WTC11 (cell line): ENCODE measurements around the gene VAV2. TPM values are rescaled to one million over a fixed set of nuclear protein-coding genes. Genes with fewer than 3 reads are reported as not detected.

Experiments
- ATAC-seq: fragments of 200-7000 bp; cut with Tn5 transposase; 2 replicates; pipeline ENCODE4 v1.10.0; 2021; ENCODE audit warnings: mild to moderate bottlenecking, moderate library complexity
- CTCF ChIA-PET: fragments of 300-600 bp; sonication (Branson Sonifier 250); formaldehyde crosslinking; loops from one replicate; lab custom pipeline; 2021; ENCODE audit warnings: antibody characterized with exemption; lab: Charles Lee
- POLR2A ChIA-PET: fragments of 350-600 bp; sonication (Branson Sonifier 250); formaldehyde crosslinking; loops from one replicate; lab custom pipeline; 2021; ENCODE audit warnings: antibody characterized with exemption; lab: Charles Lee
- DNase-seq: peaks from one replicate; pipeline ENCODE4 v3.0.0; 2021; ENCODE audit warnings: low spot score
- H3K27ac Mint-ChIP-seq: 2 replicates; pipeline ENCODE4 v1.8.0; 2021; ENCODE audit warnings: mixed read lengths
- H3K27me3 Mint-ChIP-seq: 2 replicates; pipeline ENCODE4 v1.8.0; 2021; ENCODE audit warnings: low read depth, mild to moderate bottlenecking, moderate library complexity, mixed read lengths
- H3K36me3 Mint-ChIP-seq: 2 replicates; pipeline ENCODE4 v1.8.0; 2021; ENCODE audit warnings: mixed read lengths
- H3K4me1 Mint-ChIP-seq: 2 replicates; pipeline ENCODE4 v1.8.0; 2022; ENCODE audit warnings: mixed read lengths
- H3K4me3 Mint-ChIP-seq: 2 replicates; pipeline ENCODE4 v1.8.0; 2021; ENCODE audit warnings: mild to moderate bottlenecking, moderate library complexity, mixed read lengths
- H3K9me3 Mint-ChIP-seq: 2 replicates; pipeline ENCODE4 v1.8.0; 2021; ENCODE audit warnings: mixed read lengths
- ATF1 ChIP-seq: sonication (generic); formaldehyde crosslinking; IDR thresholded peaks from 2 replicates; pipeline ENCODE4 v1.8.1; 2023; ENCODE audit warnings: mild to moderate bottlenecking, moderate library complexity, missing genetic modification reagents
- ATF2 ChIP-seq: sonication (generic); formaldehyde crosslinking; IDR thresholded peaks from 2 replicates; pipeline ENCODE4 v1.8.1; 2022; ENCODE audit warnings: low read depth, missing genetic modification reagents, borderline replicate concordance
- CBFB ChIP-seq: sonication (generic); formaldehyde crosslinking; IDR thresholded peaks from 2 replicates; pipeline ENCODE4 v1.8.1; 2022; ENCODE audit warnings: mild to moderate bottlenecking, low read depth, missing genetic modification reagents
- E2F4 ChIP-seq: sonication (generic); formaldehyde crosslinking; IDR thresholded peaks from 2 replicates; pipeline ENCODE4 v1.8.1; 2022; ENCODE audit warnings: low read depth, mild to moderate bottlenecking, moderate library complexity, missing genetic modification reagents, borderline replicate concordance
- ESRRA ChIP-seq: sonication (generic); formaldehyde crosslinking; IDR thresholded peaks from 2 replicates; pipeline ENCODE4 v1.8.1; 2022; ENCODE audit warnings: mild to moderate bottlenecking, missing genetic modification reagents, borderline replicate concordance
- GABPB1 ChIP-seq: sonication (generic); formaldehyde crosslinking; IDR thresholded peaks from 2 replicates; pipeline ENCODE4 v1.8.1; 2023; ENCODE audit warnings: mild to moderate bottlenecking, missing genetic modification reagents
- GRHL2 ChIP-seq: fragments of 250-450 bp; sonication (Bioruptor Pico); IDR thresholded peaks from 2 replicates; pipeline ENCODE4 v1.8.0; 2022; ENCODE audit warnings: mild to moderate bottlenecking, moderate library complexity; ENCODE audit not compliant: insufficient replicate concordance, severe bottlenecking
- KAT7 ChIP-seq: sonication (generic); formaldehyde crosslinking; IDR thresholded peaks from 2 replicates; pipeline ENCODE4 v1.8.1; 2023; ENCODE audit warnings: missing genetic modification reagents, mild to moderate bottlenecking, borderline replicate concordance
- NFATC4 ChIP-seq: fragments of 250-450 bp; sonication (Bioruptor Pico); IDR thresholded peaks from 2 replicates; pipeline ENCODE4 v1.9.0; 2021; ENCODE audit warnings: mild to moderate bottlenecking
- PREB ChIP-seq: sonication (generic); formaldehyde crosslinking; IDR thresholded peaks from 2 replicates; pipeline ENCODE4 v1.8.1; 2022; ENCODE audit warnings: mild to moderate bottlenecking, missing genetic modification reagents, moderate library complexity, borderline replicate concordance
- PRRX2 ChIP-seq: fragments of 250-450 bp; sonication (Bioruptor Pico); IDR thresholded peaks from 2 replicates; pipeline ENCODE4 v1.8.0; 2021; ENCODE audit warnings: mild to moderate bottlenecking
- RELA ChIP-seq: sonication (generic); formaldehyde crosslinking; IDR thresholded peaks from 2 replicates; pipeline ENCODE4 v1.8.1; 2022; ENCODE audit warnings: missing genetic modification reagents, mild to moderate bottlenecking, borderline replicate concordance
- SMAD3 ChIP-seq: sonication (generic); formaldehyde crosslinking; IDR thresholded peaks from 2 replicates; pipeline ENCODE4 v1.8.0; 2022; ENCODE audit warnings: missing genetic modification reagents, mild to moderate bottlenecking, borderline replicate concordance
- SP1 ChIP-seq: sonication (generic); formaldehyde crosslinking; conservative IDR thresholded peaks from 2 replicates; pipeline ENCODE4 v1.8.1; 2022; ENCODE audit warnings: missing genetic modification reagents
- TEAD1 ChIP-seq: sonication (generic); formaldehyde crosslinking; IDR thresholded peaks from 2 replicates; pipeline ENCODE4 v1.8.0; 2022; ENCODE audit warnings: mild to moderate bottlenecking, missing genetic modification reagents
- TP53 ChIP-seq: sonication (generic); formaldehyde crosslinking; IDR thresholded peaks from 2 replicates; pipeline ENCODE4 v1.8.1; 2023; ENCODE audit warnings: mild to moderate bottlenecking, missing genetic modification reagents
- USF2 ChIP-seq: sonication (generic); formaldehyde crosslinking; IDR thresholded peaks from 2 replicates; pipeline ENCODE4 v1.8.1; 2023; ENCODE audit warnings: mild to moderate bottlenecking, missing genetic modification reagents, moderate library complexity
- ZBTB21 ChIP-seq: sonication (generic); formaldehyde crosslinking; IDR thresholded peaks from 2 replicates; pipeline ENCODE4 v1.8.1; 2023; ENCODE audit warnings: mild to moderate bottlenecking, missing genetic modification reagents, borderline replicate concordance
- ZMAT4 ChIP-seq: fragments of 250-450 bp; sonication (Bioruptor Pico); IDR thresholded peaks from 2 replicates; pipeline ENCODE4 v1.9.0; 2021; ENCODE audit warnings: mild to moderate bottlenecking
- ZNF121 ChIP-seq: sonication (generic); formaldehyde crosslinking; IDR thresholded peaks from 2 replicates; pipeline ENCODE4 v1.8.0; 2023; ENCODE audit warnings: missing genetic modification reagents
- ZNF138 ChIP-seq: sonication (generic); formaldehyde crosslinking; conservative IDR thresholded peaks from 2 replicates; pipeline ENCODE4 v1.8.1; 2022; ENCODE audit warnings: mild to moderate bottlenecking, moderate library complexity, missing genetic modification reagents
- ZNF423 ChIP-seq: fragments of 250-450 bp; sonication (Bioruptor Pico); IDR thresholded peaks from 2 replicates; pipeline ENCODE4 v2.1.2; 2022; ENCODE audit warnings: mild to moderate bottlenecking, moderate library complexity
- total RNA-seq: library from RNA; stranded (reverse); gene quantifications from 3 replicates; pipeline ENCODE4 v1.2.3, GENCODE V29; 2021
- TF ChIP-seq, protein P1 (sequence below): sonication (generic); formaldehyde crosslinking; IDR thresholded peaks from 2 replicates; pipeline ENCODE4 v1.8.1; 2023; ENCODE audit warnings: mild to moderate bottlenecking, missing genetic modification reagents, moderate library complexity
- TF ChIP-seq, protein P2 (sequence below): fragments of 250-450 bp; sonication (Bioruptor Pico); IDR thresholded peaks from 2 replicates; pipeline ENCODE4 v1.9.0; 2021; ENCODE audit warnings: mild to moderate bottlenecking
- TF ChIP-seq, protein P3 (sequence below): sonication (generic); formaldehyde crosslinking; IDR thresholded peaks from 2 replicates; pipeline ENCODE4 v1.8.1; 2023; ENCODE audit warnings: mild to moderate bottlenecking, moderate library complexity, missing genetic modification reagents

The VAV2 gene
- total RNA-seq, 1 experiment from 2014 or later, result 39.7 TPM

- Mint-ChIP-seq H3K27ac (no peak overlapping the region), H3K27me3 (no peaks in the 10 kb centered on the region), H3K9me3 (no peaks in the 10 kb centered on the region), H3K4me1 (no peaks in the 10 kb centered on the region), H3K4me3 (no peak overlapping the region), H3K36me3 (peaks cover 27% of the 10 kb centered on the region)
- TF ChIP-seq ATF1 (CRISPR knock-in tag) (no peak), PREB (CRISPR knock-in tag) (no peak), GABPB1 (no peak), ZNF423 (CRISPR knock-in tag) (no peak), NFATC4 (CRISPR knock-in tag) (no peak), SMAD3 (no peak), KAT7 (CRISPR knock-in tag) (no peak), SP1 (CRISPR knock-in tag) (no peak), ATF2 (CRISPR knock-in tag) (no peak), GRHL2 (CRISPR knock-in tag) (no peak), ZMAT4 (CRISPR knock-in tag) (no peak), USF2 (CRISPR knock-in tag) (no peak)
- TF ChIP-seq, protein P1, sequence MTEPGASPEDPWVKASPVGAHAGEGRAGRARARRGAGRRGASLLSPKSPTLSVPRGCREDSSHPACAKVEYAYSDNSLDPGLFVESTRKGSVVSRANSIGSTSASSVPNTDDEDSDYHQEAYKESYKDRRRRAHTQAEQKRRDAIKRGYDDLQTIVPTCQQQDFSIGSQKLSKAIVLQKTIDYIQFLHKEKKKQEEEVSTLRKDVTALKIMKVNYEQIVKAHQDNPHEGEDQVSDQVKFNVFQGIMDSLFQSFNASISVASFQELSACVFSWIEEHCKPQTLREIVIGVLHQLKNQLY (CRISPR knock-in tag), result no peak
- TF ChIP-seq, protein P2, sequence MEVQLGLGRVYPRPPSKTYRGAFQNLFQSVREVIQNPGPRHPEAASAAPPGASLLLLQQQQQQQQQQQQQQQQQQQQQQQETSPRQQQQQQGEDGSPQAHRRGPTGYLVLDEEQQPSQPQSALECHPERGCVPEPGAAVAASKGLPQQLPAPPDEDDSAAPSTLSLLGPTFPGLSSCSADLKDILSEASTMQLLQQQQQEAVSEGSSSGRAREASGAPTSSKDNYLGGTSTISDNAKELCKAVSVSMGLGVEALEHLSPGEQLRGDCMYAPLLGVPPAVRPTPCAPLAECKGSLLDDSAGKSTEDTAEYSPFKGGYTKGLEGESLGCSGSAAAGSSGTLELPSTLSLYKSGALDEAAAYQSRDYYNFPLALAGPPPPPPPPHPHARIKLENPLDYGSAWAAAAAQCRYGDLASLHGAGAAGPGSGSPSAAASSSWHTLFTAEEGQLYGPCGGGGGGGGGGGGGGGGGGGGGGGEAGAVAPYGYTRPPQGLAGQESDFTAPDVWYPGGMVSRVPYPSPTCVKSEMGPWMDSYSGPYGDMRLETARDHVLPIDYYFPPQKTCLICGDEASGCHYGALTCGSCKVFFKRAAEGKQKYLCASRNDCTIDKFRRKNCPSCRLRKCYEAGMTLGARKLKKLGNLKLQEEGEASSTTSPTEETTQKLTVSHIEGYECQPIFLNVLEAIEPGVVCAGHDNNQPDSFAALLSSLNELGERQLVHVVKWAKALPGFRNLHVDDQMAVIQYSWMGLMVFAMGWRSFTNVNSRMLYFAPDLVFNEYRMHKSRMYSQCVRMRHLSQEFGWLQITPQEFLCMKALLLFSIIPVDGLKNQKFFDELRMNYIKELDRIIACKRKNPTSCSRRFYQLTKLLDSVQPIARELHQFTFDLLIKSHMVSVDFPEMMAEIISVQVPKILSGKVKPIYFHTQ (CRISPR knock-in tag), result no peak
- ChIA-PET POLR2A (no interaction called here), CTCF (no interaction called here)
- ATAC-seq (no peak), DNase-seq (peak; percentile 5)
These were observed 217.3 kb downstream of the VAV2 start for GRCh38 chr9:133774799-133775198.

GRCh38 chr9:133773889-133774655 lies 218.1 kb downstream of the VAV2 start:
- Mint-ChIP-seq H3K36me3 (peaks cover 27% of the 10 kb centered on the region), H3K27me3 (no peaks in the 10 kb centered on the region), H3K9me3 (no peaks in the 10 kb centered on the region), H3K4me3 (no peak overlapping the region), H3K4me1 (no peaks in the 10 kb centered on the region), H3K27ac (no peak overlapping the region)
- CTCF ChIA-PET, result no interaction called here
- peak; percentile 4 for DNase-seq
- ATAC-seq, result no peak
- POLR2A ChIA-PET, result no interaction called here
- TF ChIP-seq ESRRA (CRISPR knock-in tag), result no peak
- TF ChIP-seq ZNF138, result no peak
- TF ChIP-seq ZBTB21 (CRISPR knock-in tag), result no peak
- TF ChIP-seq E2F4 (CRISPR knock-in tag), result no peak
- TF ChIP-seq, protein P3, sequence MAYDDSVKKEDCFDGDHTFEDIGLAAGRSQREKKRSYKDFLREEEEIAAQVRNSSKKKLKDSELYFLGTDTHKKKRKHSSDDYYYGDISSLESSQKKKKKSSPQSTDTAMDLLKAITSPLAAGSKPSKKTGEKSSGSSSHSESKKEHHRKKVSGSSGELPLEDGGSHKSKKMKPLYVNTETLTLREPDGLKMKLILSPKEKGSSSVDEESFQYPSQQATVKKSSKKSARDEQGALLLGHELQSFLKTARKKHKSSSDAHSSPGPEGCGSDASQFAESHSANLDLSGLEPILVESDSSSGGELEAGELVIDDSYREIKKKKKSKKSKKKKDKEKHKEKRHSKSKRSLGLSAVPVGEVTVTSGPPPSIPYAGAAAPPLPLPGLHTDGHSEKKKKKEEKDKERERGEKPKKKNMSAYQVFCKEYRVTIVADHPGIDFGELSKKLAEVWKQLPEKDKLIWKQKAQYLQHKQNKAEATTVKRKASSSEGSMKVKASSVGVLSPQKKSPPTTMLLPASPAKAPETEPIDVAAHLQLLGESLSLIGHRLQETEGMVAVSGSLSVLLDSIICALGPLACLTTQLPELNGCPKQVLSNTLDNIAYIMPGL (CRISPR knock-in tag), result no peak
- TF ChIP-seq PRRX2 (CRISPR knock-in tag), result no peak
- TF ChIP-seq TEAD1, result no peak
- no peak for TF ChIP-seq TP53 (CRISPR knock-in tag)
- no peak for TF ChIP-seq RELA (CRISPR knock-in tag)
- no peak for TF ChIP-seq CBFB
- no peak for TF ChIP-seq GRHL2 (CRISPR knock-in tag)
- TF ChIP-seq ZNF121 (CRISPR knock-in tag), result no peak
